RPMI8226 (cell line): ENCODE measurements around the gene ZMYM2.

ENCODE experiments used
- DNase-seq: peaks from one replicate; pipeline ENCODE4 v3.0.0-alpha.2; 2015

ZMYM2 gene

DNA sequence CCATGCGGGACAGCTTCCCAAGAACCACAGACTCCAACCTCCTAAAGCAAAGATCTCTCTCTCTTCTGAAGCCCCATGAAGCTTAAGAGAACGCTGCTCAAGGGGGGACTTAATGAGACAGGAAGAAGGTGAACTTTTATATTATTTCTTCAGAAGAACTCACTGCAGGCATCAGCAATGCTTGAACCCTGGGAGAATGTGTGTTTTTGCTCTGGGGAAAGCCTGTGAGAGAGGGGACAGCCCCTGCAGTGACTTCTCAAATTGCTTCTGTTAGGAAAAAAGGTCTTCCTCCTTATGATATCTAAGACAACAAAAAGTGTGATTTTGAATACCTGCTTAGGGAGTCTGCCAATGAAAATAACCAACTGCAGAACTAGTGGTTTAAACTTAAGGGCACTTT, 179.3 kb downstream of the ZMYM2 start:
- DNase-seq = no peak

DNA sequence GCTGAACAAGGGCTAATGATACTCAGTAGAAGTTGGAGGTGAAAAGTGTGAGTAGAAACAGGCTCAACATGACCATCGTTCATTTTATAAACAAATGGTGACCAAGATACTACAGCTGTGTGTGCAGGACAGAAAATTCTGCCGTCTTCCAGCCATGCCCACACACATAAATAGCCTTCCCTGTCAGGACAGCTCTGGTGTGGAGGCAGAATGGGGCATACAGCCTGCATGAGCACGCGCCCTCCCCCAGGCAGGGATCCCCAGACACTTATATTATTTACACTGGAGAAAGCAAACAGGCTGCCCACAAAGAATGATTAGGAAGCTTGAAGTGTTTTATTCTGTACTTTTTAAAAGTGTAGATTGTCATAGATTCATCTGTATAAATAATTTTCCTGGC, 182.0 kb downstream of the ZMYM2 start:
- no peak for DNase-seq
